Neural progenitor cell (in vitro differentiated cells): ENCODE data around the gene SYNPR.

Experiments used
- CTCF ChIP-seq: fragments of 200-600 bp; sonication (generic); IDR thresholded peaks from 2 replicates; pipeline ENCODE4 v1.5.1; 2017; ENCODE audit warnings: antibody characterized with exemption, mild to moderate bottlenecking
- EZH2 ChIP-seq: fragments of 200-600 bp; sonication (generic); IDR thresholded peaks from 2 replicates; pipeline ENCODE4 v1.6.1; 2017; ENCODE audit warnings: antibody characterized with exemption, mild to moderate bottlenecking, moderate library complexity

- TF ChIP-seq CTCF (no peak), EZH2 (no peak)
Observed at GRCh38 chr3:63430875-63431274, 152.8 kb downstream of the SYNPR start.
